Superior temporal gyrus (tissue), 1 donor: Measurements from ENCODE around the gene ITSN1.
"Not testable (repeated sequence)": the region's sequence is repeated elsewhere in the genome, so short reads cannot be mapped to it uniquely, and the experiment has no call there.

Experiments used
- DNase-seq: peaks from one replicate; pipeline ENCODE4 v3.0.0-alpha.2; 2016; ENCODE audit errors: extremely low spot score

ITSN1 gene

GRCh38 chr21:33651965-33652680 is 9.8 kb downstream of the ITSN1 start:
- DNase-seq, result no peak

GRCh38 chr21:33654412-33654811 is 12.1 kb downstream of the ITSN1 start:
- no peak for DNase-seq

GRCh38 chr21:33655588-33656221 is 13.4 kb downstream of the ITSN1 start:
- no peak for DNase-seq

- no peak for DNase-seq
Observed at GRCh38 chr21:33657124-33657820, 15.0 kb downstream of the ITSN1 start.

GRCh38 chr21:33658919-33659567 is 16.7 kb downstream of the ITSN1 start:
- DNase-seq, result no peak

GRCh38 chr21:33659568-33659949 is 17.3 kb downstream of the ITSN1 start:
- DNase-seq, result no peak

GRCh38 chr21:33660406-33660805 is 18.1 kb downstream of the ITSN1 start:
- no peak for DNase-seq

- no peak for DNase-seq
Observed at GRCh38 chr21:33661146-33661545, 18.8 kb downstream of the ITSN1 start.

GRCh38 chr21:33662046-33662445 is 19.7 kb downstream of the ITSN1 start:
- no peak for DNase-seq

- no peak for DNase-seq
Observed at GRCh38 chr21:33663241-33663640, 20.9 kb downstream of the ITSN1 start.

- no peak for DNase-seq
Observed at GRCh38 chr21:33664135-33664534, 21.8 kb downstream of the ITSN1 start.

- no peak for DNase-seq
Observed at GRCh38 chr21:33666153-33666552, 23.9 kb downstream of the ITSN1 start.

- no peak for DNase-seq
Observed at GRCh38 chr21:33667636-33668035, 25.3 kb downstream of the ITSN1 start.

- no peak for DNase-seq
Observed at GRCh38 chr21:33668180-33668579, 25.9 kb downstream of the ITSN1 start.

GRCh38 chr21:33668620-33669019 is 26.3 kb downstream of the ITSN1 start:
- no peak for DNase-seq

GRCh38 chr21:33670076-33670978 is 28.0 kb downstream of the ITSN1 start:
- no peak for DNase-seq

GRCh38 chr21:33673473-33673872 is 31.2 kb downstream of the ITSN1 start:
- no peak for DNase-seq

GRCh38 chr21:33674226-33674625 is 31.9 kb downstream of the ITSN1 start:
- peak; percentile 65 for DNase-seq

- DNase-seq, result not testable (repeated sequence)
Observed at GRCh38 chr21:33676666-33677065, 34.4 kb downstream of the ITSN1 start.

GRCh38 chr21:33677450-33677849 is 35.1 kb downstream of the ITSN1 start:
- DNase-seq, result no peak

GRCh38 chr21:33680870-33681269 is 38.6 kb downstream of the ITSN1 start:
- DNase-seq, result no peak
